ENCODE results near the gene PRR19.

DNA sequence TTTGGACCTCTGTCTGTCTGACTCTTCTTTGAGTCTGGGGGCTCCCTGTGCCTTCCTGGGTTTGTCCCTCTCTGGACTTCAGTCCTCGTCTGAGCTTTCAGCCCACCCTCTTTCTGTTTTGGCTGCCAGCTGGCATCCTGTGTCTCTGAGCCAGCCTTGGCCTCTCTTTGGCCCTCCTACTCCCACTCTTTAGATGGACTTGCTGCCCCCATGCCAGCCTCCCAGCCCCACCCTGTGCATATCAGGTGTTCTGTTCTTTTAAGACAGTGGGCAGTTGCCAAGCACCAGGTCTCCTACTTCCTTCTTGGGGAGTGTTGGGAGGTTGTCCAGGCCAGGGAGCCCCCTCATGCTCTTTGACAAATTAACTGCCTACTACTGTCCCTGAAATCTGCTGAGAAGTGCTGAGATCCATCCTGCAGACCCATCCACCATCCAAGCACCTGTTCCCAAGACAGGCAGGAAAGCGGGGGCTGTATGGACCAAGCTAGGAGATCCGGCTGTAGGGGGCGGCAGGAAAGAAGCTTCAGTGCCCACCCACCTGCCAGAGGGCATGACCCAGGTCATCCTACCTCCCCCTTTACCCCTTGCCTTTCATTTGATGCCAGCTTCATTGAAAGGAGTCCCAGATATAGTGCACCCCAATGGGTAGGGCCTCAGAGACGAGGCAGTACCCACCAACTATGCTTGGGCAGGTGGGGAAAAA, 23.3 kb upstream of the PRR19 start:
- no peak for TF ChIP-seq CREB1 (IDR thresholded peaks at IDR 0.05; ENCODE audit: low read depth)
- TF ChIP-seq, protein P1, sequence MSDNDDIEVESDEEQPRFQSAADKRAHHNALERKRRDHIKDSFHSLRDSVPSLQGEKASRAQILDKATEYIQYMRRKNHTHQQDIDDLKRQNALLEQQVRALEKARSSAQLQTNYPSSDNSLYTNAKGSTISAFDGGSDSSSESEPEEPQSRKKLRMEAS (IDR thresholded peaks at IDR 0.05; ENCODE audit: low read depth, low read length): no peak
- TF ChIP-seq BACH1 (IDR thresholded peaks at IDR 0.05; ENCODE audit: borderline replicate concordance): no peak
- TF ChIP-seq, protein P2, sequence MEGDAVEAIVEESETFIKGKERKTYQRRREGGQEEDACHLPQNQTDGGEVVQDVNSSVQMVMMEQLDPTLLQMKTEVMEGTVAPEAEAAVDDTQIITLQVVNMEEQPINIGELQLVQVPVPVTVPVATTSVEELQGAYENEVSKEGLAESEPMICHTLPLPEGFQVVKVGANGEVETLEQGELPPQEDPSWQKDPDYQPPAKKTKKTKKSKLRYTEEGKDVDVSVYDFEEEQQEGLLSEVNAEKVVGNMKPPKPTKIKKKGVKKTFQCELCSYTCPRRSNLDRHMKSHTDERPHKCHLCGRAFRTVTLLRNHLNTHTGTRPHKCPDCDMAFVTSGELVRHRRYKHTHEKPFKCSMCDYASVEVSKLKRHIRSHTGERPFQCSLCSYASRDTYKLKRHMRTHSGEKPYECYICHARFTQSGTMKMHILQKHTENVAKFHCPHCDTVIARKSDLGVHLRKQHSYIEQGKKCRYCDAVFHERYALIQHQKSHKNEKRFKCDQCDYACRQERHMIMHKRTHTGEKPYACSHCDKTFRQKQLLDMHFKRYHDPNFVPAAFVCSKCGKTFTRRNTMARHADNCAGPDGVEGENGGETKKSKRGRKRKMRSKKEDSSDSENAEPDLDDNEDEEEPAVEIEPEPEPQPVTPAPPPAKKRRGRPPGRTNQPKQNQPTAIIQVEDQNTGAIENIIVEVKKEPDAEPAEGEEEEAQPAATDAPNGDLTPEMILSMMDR (IDR thresholded peaks at IDR 0.05 in 2 of 3, conservative IDR thresholded peaks at IDR 0.05 in 1 of 3; ENCODE audit: control insufficient read depth in 2 of 3, extremely low read depth in 1 of 3, insufficient read depth in 1 of 3, low read depth in 3 of 3, low read length in 3 of 3): no peak

Data from GM12878 (cell line).